Astrocyte (in vitro differentiated cells and primary cell): ENCODE results near the gene KIFAP3. TPM values are rescaled to one million over a fixed set of nuclear protein-coding genes. Genes with fewer than 3 reads are reported as not detected.
A peak's percentile ranks its signal among the peaks of the same experiment; 100 is the strongest.
"Not testable (repeated sequence)": the region's sequence is repeated elsewhere in the genome, so short reads cannot be mapped to it uniquely, and the experiment has no call there.

Experiments
- DNase-seq: peaks from one replicate; pipeline ENCODE4 v3.0.0-alpha.2; 2010; ENCODE audit warnings: low read depth
- FAIRE-seq: peaks from 2 replicates; lab custom pipeline; 2011; peaks lifted over from hg19 to GRCh38; lab: Jason Lieb, UNC
- H2AFZ ChIP-seq: 2 replicates; pipeline ENCODE4 v1.6.0; 2012; ENCODE audit warnings: low read depth, low read length, inconsistent platforms
- H3K27ac ChIP-seq: 2 replicates; pipeline ENCODE4 v1.5.1; 2011; ENCODE audit warnings: low read depth, low read length, inconsistent platforms
- H3K27me3 ChIP-seq: 2 replicates; pipeline ENCODE4 v1.6.0; 2011; ENCODE audit warnings: low read length, inconsistent platforms; ENCODE audit not compliant: insufficient read depth
- H3K36me3 ChIP-seq: 2 replicates; pipeline ENCODE4 v1.5.1; 2011; ENCODE audit warnings: low read length, inconsistent platforms; ENCODE audit not compliant: insufficient read depth
- H3K4me1 ChIP-seq: 2 replicates; pipeline ENCODE4 v1.5.1; 2011; ENCODE audit warnings: low read length, inconsistent platforms; ENCODE audit not compliant: insufficient read depth
- H3K4me2 ChIP-seq: 2 replicates; pipeline ENCODE4 v1.6.0; 2012; ENCODE audit warnings: low read length, inconsistent platforms
- H3K4me3 ChIP-seq: 2 replicates; pipeline ENCODE4 v1.5.1; 2011; ENCODE audit warnings: low read depth, mild to moderate bottlenecking, low read length, inconsistent platforms; ENCODE audit not compliant: insufficient read depth
- H3K79me2 ChIP-seq: 2 replicates; pipeline ENCODE4 v1.6.0; 2012; ENCODE audit warnings: mild to moderate bottlenecking, low read length, inconsistent platforms; ENCODE audit not compliant: insufficient read depth
- H3K9ac ChIP-seq: 2 replicates; pipeline ENCODE4 v1.6.0; 2012; ENCODE audit warnings: mild to moderate bottlenecking, low read length, inconsistent platforms
- H3K9me3 ChIP-seq: 2 replicates; pipeline ENCODE4 v1.5.1; 2012; ENCODE audit warnings: low read depth, mild to moderate bottlenecking, low read length, inconsistent platforms; ENCODE audit not compliant: insufficient read depth
- H4K20me1 ChIP-seq: 2 replicates; pipeline ENCODE4 v1.6.0; 2012; ENCODE audit warnings: low read length, inconsistent platforms; ENCODE audit not compliant: insufficient read depth
- H3K27ac Mint-ChIP-seq: one replicate; pipeline ENCODE4 v1.8.0; 2021; ENCODE audit warnings: mild to moderate bottlenecking, mixed read lengths; ENCODE audit not compliant: unreplicated experiment
- H3K27me3 Mint-ChIP-seq: one replicate; pipeline ENCODE4 v1.8.0; 2021; ENCODE audit warnings: low read depth, mixed read lengths; ENCODE audit not compliant: unreplicated experiment
- H3K36me3 Mint-ChIP-seq: one replicate; pipeline ENCODE4 v1.8.0; 2021; ENCODE audit warnings: low read depth, mixed read lengths; ENCODE audit not compliant: unreplicated experiment
- H3K4me1 Mint-ChIP-seq: one replicate; pipeline ENCODE4 v1.8.0; 2021; ENCODE audit warnings: low read depth, mixed read lengths; ENCODE audit not compliant: unreplicated experiment
- H3K4me3 Mint-ChIP-seq: one replicate; pipeline ENCODE4 v1.8.0; 2021; ENCODE audit warnings: mild to moderate bottlenecking, moderate library complexity, mixed read lengths; ENCODE audit not compliant: unreplicated experiment
- H3K9me3 Mint-ChIP-seq: one replicate; pipeline ENCODE4 v1.8.0; 2021; ENCODE audit warnings: mild to moderate bottlenecking, mixed read lengths; ENCODE audit not compliant: unreplicated experiment
- CTCF ChIP-seq: IDR thresholded peaks from 2 replicates; pipeline ENCODE4 v1.5.1; 2011; ENCODE audit warnings: low read depth, mild to moderate bottlenecking, inconsistent platforms, low read length, moderate library complexity; ENCODE audit not compliant: insufficient read depth
- EZH2 ChIP-seq: IDR thresholded peaks from 2 replicates; pipeline ENCODE4 v1.6.1; 2012; ENCODE audit warnings: mild to moderate bottlenecking, low read length, inconsistent platforms; ENCODE audit not compliant: insufficient read depth
- total RNA-seq: library from RNA; stranded (reverse); gene quantifications from 2 replicates; pipeline ENCODE4 v1.2.1, GENCODE V29; 2021

KIFAP3 gene
- total RNA-seq, 1 donor from 2014 or later, result 32.8 TPM

GRCh38 chr1:169874229-169874628 is 200.3 kb downstream of the KIFAP3 start:
- TF ChIP-seq EZH2 (no peak), CTCF (no peak)
- H4K20me1 ChIP-seq, result peaks cover 5% of the 10 kb centered on the region
- H3K36me3 Mint-ChIP-seq, result peaks cover 39% of the 10 kb centered on the region
- H3K27me3 ChIP-seq, result no peaks in the 10 kb centered on the region
- H3K4me1 ChIP-seq, result peaks cover 9% of the 10 kb centered on the region
- H3K4me3 Mint-ChIP-seq, result no peak overlapping the region
- H3K79me2 ChIP-seq, result no peaks in the 10 kb centered on the region
- peak overlapping the region; percentile 83 for H3K27ac Mint-ChIP-seq
- H2AFZ ChIP-seq, result no peak overlapping the region
- H3K4me3 ChIP-seq, result no peak overlapping the region
- peaks cover 24% of the 10 kb centered on the region for H3K36me3 ChIP-seq
- H3K4me2 ChIP-seq, result peak overlapping the region; percentile 20
- H3K27ac ChIP-seq, result peak overlapping the region; percentile 60
- no peaks in the 10 kb centered on the region for H3K9me3 ChIP-seq
- peaks cover 12% of the 10 kb centered on the region for H3K4me1 Mint-ChIP-seq
- peaks cover 7% of the 10 kb centered on the region for H3K9me3 Mint-ChIP-seq
- DNase-seq, result peak; percentile 81
- FAIRE-seq, result peak; percentile 87
- H3K9ac ChIP-seq, result peak overlapping the region; percentile 1
- H3K27me3 Mint-ChIP-seq, result no peaks in the 10 kb centered on the region

DNA sequence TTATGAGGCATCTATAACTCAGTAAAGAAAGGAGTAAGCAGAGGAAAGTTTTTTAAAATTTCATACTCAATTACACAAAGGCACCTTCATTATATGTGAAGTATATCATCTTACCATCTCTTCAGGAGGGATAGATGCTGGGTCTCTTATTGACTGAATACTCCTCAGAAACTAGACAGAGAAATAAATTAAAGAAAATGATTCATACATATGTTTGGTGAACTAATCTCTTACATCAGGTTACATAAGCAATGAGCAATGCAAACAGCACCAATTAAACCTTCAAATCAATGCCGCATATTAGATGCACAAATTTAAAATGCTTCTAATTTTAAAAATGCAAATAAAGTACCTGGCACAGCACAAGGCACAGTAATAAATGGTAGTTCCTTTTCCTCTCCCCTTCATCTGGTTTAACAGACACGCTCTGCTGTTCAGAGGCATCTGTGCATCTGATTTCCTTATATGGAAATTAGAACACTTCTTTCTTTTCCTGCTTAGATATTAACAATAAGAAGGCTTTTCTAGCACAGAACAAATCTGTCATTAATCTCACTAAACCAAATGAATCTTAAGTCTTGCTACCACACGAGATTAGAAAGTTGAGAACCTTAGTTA is 200.8 kb downstream of the KIFAP3 start:
- Histone ChIP-seq H2AFZ (no peak overlapping the region), H3K36me3 (peaks cover 29% of the 10 kb centered on the region), H3K9ac (peak overlapping the region; percentile 1), H3K27ac (peak overlapping the region; percentile 60), H3K4me1 (peaks cover 9% of the 10 kb centered on the region), H4K20me1 (no peaks in the 10 kb centered on the region), H3K27me3 (no peaks in the 10 kb centered on the region), H3K4me3 (no peak overlapping the region), H3K4me2 (peak overlapping the region; percentile 20), H3K79me2 (no peaks in the 10 kb centered on the region), H3K9me3 (no peaks in the 10 kb centered on the region)
- Mint-ChIP-seq H3K9me3 (peaks cover 7% of the 10 kb centered on the region), H3K27me3 (no peaks in the 10 kb centered on the region), H3K4me1 (peaks cover 11% of the 10 kb centered on the region), H3K36me3 (peaks cover 39% of the 10 kb centered on the region), H3K27ac (peak overlapping the region; percentile 83), H3K4me3 (no peak overlapping the region)
- TF ChIP-seq EZH2 (no peak), CTCF (no peak)
- DNase-seq, result peak; percentile 14
- FAIRE-seq, result no peak

DNA sequence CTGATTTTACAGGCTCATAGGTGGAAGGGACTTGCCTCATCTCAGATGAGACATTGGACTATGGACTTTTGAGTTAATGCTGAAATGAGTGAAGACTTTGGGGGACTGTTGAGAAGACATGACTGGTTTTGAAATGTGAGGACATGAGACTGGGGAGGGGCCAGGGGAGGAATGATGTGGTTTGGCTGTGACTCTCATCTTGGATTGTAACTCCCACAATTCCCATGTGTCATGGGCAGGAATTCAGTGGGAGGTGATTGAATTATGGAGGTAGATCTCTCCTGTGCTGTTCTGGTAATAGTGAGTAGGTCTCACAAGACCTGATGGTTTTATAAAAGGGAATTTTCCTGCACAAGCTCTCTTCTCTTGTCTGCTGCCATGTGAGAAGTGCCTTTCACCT is 201.6 kb downstream of the KIFAP3 start:
- TF ChIP-seq CTCF (no peak), EZH2 (no peak)
- peaks cover 11% of the 10 kb centered on the region for H3K4me1 Mint-ChIP-seq
- no peak for FAIRE-seq
- peaks cover 7% of the 10 kb centered on the region for H3K9me3 Mint-ChIP-seq
- H3K9ac ChIP-seq, result no peak overlapping the region
- no peak overlapping the region for H3K4me2 ChIP-seq
- peaks cover 40% of the 10 kb centered on the region for H3K36me3 Mint-ChIP-seq
- peaks cover 9% of the 10 kb centered on the region for H3K4me1 ChIP-seq
- H3K79me2 ChIP-seq, result no peaks in the 10 kb centered on the region
- no peak overlapping the region for H3K4me3 ChIP-seq
- peak overlapping the region; percentile 43 for H3K27ac Mint-ChIP-seq
- peak; percentile 14 for DNase-seq
- no peaks in the 10 kb centered on the region for H3K9me3 ChIP-seq
- peaks cover 36% of the 10 kb centered on the region for H3K36me3 ChIP-seq
- no peaks in the 10 kb centered on the region for H3K27me3 ChIP-seq
- no peak overlapping the region for H2AFZ ChIP-seq
- H3K4me3 Mint-ChIP-seq, result no peak overlapping the region
- H4K20me1 ChIP-seq, result no peaks in the 10 kb centered on the region
- H3K27me3 Mint-ChIP-seq, result no peaks in the 10 kb centered on the region
- H3K27ac ChIP-seq, result peak overlapping the region; percentile 60

GRCh38 chr1:169871988-169872387 is 202.5 kb downstream of the KIFAP3 start:
- peaks cover 34% of the 10 kb centered on the region for H3K36me3 ChIP-seq
- H3K4me1 ChIP-seq, H4K20me1 ChIP-seq, H3K27me3 ChIP-seq, DNase-seq, H3K4me3 Mint-ChIP-seq, H3K27me3 Mint-ChIP-seq, H2AFZ ChIP-seq, H3K9me3 ChIP-seq, H3K9me3 Mint-ChIP-seq, H3K9ac ChIP-seq, H3K27ac Mint-ChIP-seq, H3K27ac ChIP-seq, H3K4me2 ChIP-seq, H3K4me3 ChIP-seq, FAIRE-seq, H3K79me2 ChIP-seq: not testable (repeated sequence)
- H3K36me3 Mint-ChIP-seq, result peaks cover 40% of the 10 kb centered on the region
- H3K4me1 Mint-ChIP-seq, result peaks cover 11% of the 10 kb centered on the region
